Loucy (cell line): ENCODE data around the gene GATD1.

Experiments used
- H2AFZ ChIP-seq: fragments of 200-600 bp; sonication (generic); 2 replicates; pipeline ENCODE4 v1.6.0; 2016; ENCODE audit warnings: antibody characterized with exemption, mild to moderate bottlenecking, low read length, moderate library complexity
- H3F3A ChIP-seq: fragments of 200-600 bp; 2 replicates; pipeline ENCODE4 v1.6.0; 2016; ENCODE audit warnings: antibody characterized with exemption, low read depth, mild to moderate bottlenecking
- H3K27me3 ChIP-seq: fragments of 200-600 bp; sonication (generic); 2 replicates; pipeline ENCODE4 v1.6.1; 2014; ENCODE audit warnings: low read length, mild to moderate bottlenecking; ENCODE audit not compliant: insufficient read depth, poor library complexity, severe bottlenecking
- H3K36me3 ChIP-seq: fragments of 200-600 bp; sonication (generic); 2 replicates; pipeline ENCODE4 v1.6.1; 2016; ENCODE audit warnings: low read length; ENCODE audit not compliant: insufficient read depth
- H3K4me1 ChIP-seq: fragments of 200-600 bp; sonication (generic); 2 replicates; pipeline ENCODE4 v1.5.1; 2014; ENCODE audit warnings: low read length, mild to moderate bottlenecking; ENCODE audit not compliant: insufficient read depth, poor library complexity, severe bottlenecking
- H3K4me2 ChIP-seq: fragments of 200-600 bp; sonication (generic); 2 replicates; pipeline ENCODE4 v1.6.0; 2014; ENCODE audit warnings: antibody characterized with exemption, low read length, low read depth, mild to moderate bottlenecking; ENCODE audit not compliant: poor library complexity, severe bottlenecking
- H3K4me3 ChIP-seq: fragments of 200-600 bp; sonication (generic); 2 replicates; pipeline ENCODE4 v1.5.1; 2014; ENCODE audit warnings: low read length, mild to moderate bottlenecking, mixed read lengths; ENCODE audit not compliant: poor library complexity, severe bottlenecking
- H3K79me2 ChIP-seq: fragments of 200-600 bp; sonication (generic); 2 replicates; pipeline ENCODE4 v1.6.1; 2014; ENCODE audit warnings: low read length; ENCODE audit not compliant: insufficient read depth
- H3K9ac ChIP-seq: fragments of 200-600 bp; sonication (generic); 2 replicates; pipeline ENCODE4 v1.6.0; 2014; ENCODE audit warnings: mild to moderate bottlenecking, low read depth, low read length, moderate library complexity; ENCODE audit not compliant: poor library complexity, severe bottlenecking
- H3K9me2 ChIP-seq: fragments of 200-600 bp; sonication (generic); replicated peaks from 2 replicates; pipeline ENCODE4 v1.6.1; 2016; ENCODE audit warnings: low read depth, low read length, mixed read lengths
- H3K9me3 ChIP-seq: fragments of 200-600 bp; sonication (generic); 2 replicates; pipeline ENCODE4 v1.6.1; 2014; ENCODE audit warnings: mild to moderate bottlenecking, antibody characterized with exemption, low read length, low read depth; ENCODE audit not compliant: insufficient read depth
- H4K20me1 ChIP-seq: fragments of 200-600 bp; sonication (generic); 2 replicates; pipeline ENCODE4 v1.6.0; 2014; ENCODE audit warnings: antibody characterized with exemption, low read length, mild to moderate bottlenecking; ENCODE audit not compliant: insufficient read depth, poor library complexity, severe bottlenecking
- CTCF ChIP-seq: fragments of 200-600 bp; sonication (generic); conservative IDR thresholded peaks from 2 replicates; pipeline ENCODE4 v1.5.1; 2014; ENCODE audit warnings: mild to moderate bottlenecking, antibody characterized with exemption, low read length
- EZH2phosphoT487 ChIP-seq: fragments of 200-600 bp; IDR thresholded peaks from 2 replicates; pipeline ENCODE4 v1.6.1; 2018; ENCODE audit warnings: antibody characterized with exemption, mild to moderate bottlenecking, moderate library complexity, borderline replicate concordance

The GATD1 gene

GRCh38 chr11:808427-809286, 31.4 kb upstream of the GATD1 start:
- Histone ChIP-seq H3K9me2 (no peaks in the 10 kb centered on the region), H2AFZ (peak overlapping the region; percentile 86), H3K4me1 (peaks cover 40% of the 10 kb centered on the region), H3K36me3 (peaks cover 20% of the 10 kb centered on the region; the same call in 1 of the 2 replicates), H3K9me3 (no peaks in the 10 kb centered on the region), H3K27me3 (peaks cover 5% of the 10 kb centered on the region), H3K4me2 (peak overlapping the region; percentile 94), H3K4me3 (peak overlapping the region; percentile 89), H3K9ac (peak overlapping the region; percentile 93), H3F3A (no peaks in the 10 kb centered on the region; the same call in 1 of the 2 replicates), H3K79me2 (peaks cover 66% of the 10 kb centered on the region), H4K20me1 (peaks cover 37% of the 10 kb centered on the region)
- TF ChIP-seq CTCF (no peak), EZH2phosphoT487 (no peak)

DNA sequence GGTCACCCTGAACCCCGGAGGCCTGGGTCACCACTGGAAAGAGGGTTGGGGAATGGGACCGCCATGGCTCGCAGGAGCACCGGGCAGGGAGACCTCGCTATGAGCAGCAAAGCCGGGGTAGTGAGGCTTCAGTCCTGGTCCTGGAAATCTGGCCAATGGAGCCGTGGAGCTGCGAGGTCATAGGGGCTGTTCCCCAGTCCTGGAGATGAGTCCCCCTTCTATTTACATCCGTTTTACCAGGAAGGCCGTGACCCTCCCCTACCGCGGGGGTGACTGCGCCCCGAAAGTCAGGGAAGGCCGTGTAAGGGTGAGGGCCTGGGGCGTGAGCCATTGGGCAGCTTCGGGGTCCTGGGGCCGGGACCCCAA, 27.3 kb upstream of the GATD1 start:
- Histone ChIP-seq H2AFZ (peak overlapping the region; percentile 68), H4K20me1 (peaks cover 7% of the 10 kb centered on the region)

More for the DNA sequence above, 27.3 kb upstream of the GATD1 start:
- TF ChIP-seq EZH2phosphoT487 (no peak), CTCF (no peak)
- peak overlapping the region; percentile 99 for H3K9ac ChIP-seq
- H3K4me2 ChIP-seq = peak overlapping the region; percentile 100
- peaks cover 26% of the 10 kb centered on the region for H3K4me1 ChIP-seq
- peak overlapping the region; percentile 95 for H3K4me3 ChIP-seq
- no peaks in the 10 kb centered on the region; the same call in 1 of the 2 replicates for H3F3A ChIP-seq
- no peaks in the 10 kb centered on the region for H3K9me2 ChIP-seq
- H3K79me2 ChIP-seq = peaks cover 40% of the 10 kb centered on the region
- H3K9me3 ChIP-seq = no peaks in the 10 kb centered on the region
- H3K27me3 ChIP-seq = no peaks in the 10 kb centered on the region
- H3K36me3 ChIP-seq = no peaks in the 10 kb centered on the region
